Vagina (tissue), 2 donors: Measurements from ENCODE around the gene CTR9.

ENCODE experiments used
- POLR2AphosphoS5 ChIP-seq, 2 donors: sonication (generic); formaldehyde crosslinking; IDR thresholded peaks; one replicate each; pipeline ENCODE4 v1.9.0; 2017; ENCODE audit warnings: antibody characterized with exemption in 2 of 2, mild to moderate bottlenecking in 2 of 2, low read depth in 1 of 2; ENCODE audit not compliant: insufficient read depth in 1 of 2
- TF ChIP-seq, protein P1 (sequence below), 3 experiments: fragments of 450-650 bp in 2 of 3; fragments of 200-600 bp in 1 of 3; sonication (generic) in 1 of 3; IDR thresholded peaks; one replicate each; pipeline ENCODE4 v1.5.1; 2017 to 2019; ENCODE audit warnings: antibody characterized with exemption in 3 of 3, mild to moderate bottlenecking in 2 of 3, moderate library complexity in 2 of 3

DNA sequence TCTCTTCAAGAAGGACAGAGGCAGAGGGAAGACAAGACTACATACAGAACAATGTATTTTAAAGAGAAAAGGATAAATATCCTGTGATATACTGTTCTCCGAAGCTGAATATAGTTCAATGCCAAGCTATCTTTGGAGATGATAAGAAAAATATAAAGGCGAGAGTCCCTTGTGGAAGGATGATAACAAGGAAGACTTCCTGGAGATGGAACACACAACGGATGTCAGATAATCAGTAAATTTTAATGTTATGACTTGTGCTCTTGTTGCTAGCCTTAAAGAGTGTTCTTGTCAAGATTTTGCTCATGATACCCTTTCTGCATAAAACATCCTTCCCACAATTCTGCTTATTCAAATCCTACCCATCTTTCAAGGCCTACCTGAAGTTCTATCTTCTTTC lies 6.8 kb upstream of the CTR9 start:
- no peak for TF ChIP-seq POLR2AphosphoS5 (IDR thresholded peaks at IDR 0.05; ENCODE audit: insufficient read depth in 1 of 2, low read depth in 1 of 2)
- TF ChIP-seq, protein P1, sequence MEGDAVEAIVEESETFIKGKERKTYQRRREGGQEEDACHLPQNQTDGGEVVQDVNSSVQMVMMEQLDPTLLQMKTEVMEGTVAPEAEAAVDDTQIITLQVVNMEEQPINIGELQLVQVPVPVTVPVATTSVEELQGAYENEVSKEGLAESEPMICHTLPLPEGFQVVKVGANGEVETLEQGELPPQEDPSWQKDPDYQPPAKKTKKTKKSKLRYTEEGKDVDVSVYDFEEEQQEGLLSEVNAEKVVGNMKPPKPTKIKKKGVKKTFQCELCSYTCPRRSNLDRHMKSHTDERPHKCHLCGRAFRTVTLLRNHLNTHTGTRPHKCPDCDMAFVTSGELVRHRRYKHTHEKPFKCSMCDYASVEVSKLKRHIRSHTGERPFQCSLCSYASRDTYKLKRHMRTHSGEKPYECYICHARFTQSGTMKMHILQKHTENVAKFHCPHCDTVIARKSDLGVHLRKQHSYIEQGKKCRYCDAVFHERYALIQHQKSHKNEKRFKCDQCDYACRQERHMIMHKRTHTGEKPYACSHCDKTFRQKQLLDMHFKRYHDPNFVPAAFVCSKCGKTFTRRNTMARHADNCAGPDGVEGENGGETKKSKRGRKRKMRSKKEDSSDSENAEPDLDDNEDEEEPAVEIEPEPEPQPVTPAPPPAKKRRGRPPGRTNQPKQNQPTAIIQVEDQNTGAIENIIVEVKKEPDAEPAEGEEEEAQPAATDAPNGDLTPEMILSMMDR (IDR thresholded peaks at IDR 0.05) = no peak
